ENCODE results near the gene DLG5. TPM values are rescaled to one million over a fixed set of nuclear protein-coding genes. Genes with fewer than 3 reads are reported as not detected.
"Not testable (repeated sequence)": the region's sequence is repeated elsewhere in the genome, so short reads cannot be mapped to it uniquely, and the experiment has no call there.

Gene DLG5
- total RNA-seq, 2 donors from 2014 or later = 1.3 to 4.6 TPM

DNA sequence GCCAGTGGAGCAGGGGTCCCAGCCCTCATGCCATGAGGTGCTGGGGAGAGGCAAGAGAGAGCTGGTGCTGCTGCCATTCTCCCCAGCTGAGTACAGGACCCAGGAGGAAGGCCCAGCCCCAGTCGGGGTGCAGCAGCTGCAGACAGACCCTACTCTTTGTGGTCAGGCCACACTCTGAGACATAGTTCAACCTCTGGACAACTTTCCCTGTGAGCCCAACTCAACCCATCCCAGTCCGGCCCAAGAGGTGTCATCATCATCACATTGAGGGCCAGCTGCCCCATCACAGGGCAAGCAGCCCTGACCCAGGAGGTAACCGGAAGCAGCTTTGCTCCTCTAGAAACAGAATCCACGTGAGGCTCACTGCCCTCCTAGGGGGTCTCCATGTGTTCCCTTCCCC lies 155.1 kb downstream of the DLG5 start:
- Mint-ChIP-seq H3K9me3 (peaks cover 8 to 12% of the 10 kb centered on the region in 2 donors), H3K27ac (no peak overlapping the region), H3K36me3 (peaks cover 4 to 10% of the 10 kb centered on the region in 2 donors)
- DNase-seq (ENCODE audit: low spot score in 2 of 2) (no peak), ATAC-seq (no peak)

DNA sequence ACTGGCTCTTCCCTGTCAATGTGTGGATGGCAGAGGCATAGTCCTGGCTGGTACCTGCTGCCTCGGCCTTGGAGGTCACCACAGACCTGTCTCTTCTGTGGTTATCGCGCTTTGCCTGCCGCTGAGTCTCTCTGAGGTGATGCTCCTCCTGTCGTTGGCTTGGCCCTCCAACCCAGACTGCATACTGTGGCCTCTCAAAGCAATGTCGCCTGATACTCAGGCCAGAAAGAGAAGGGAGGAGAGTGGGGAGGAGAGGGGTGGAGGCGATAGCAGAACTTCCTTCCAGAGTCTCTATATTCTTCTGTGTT lies 155.7 kb downstream of the DLG5 start:
- peaks cover 0 to 5% of the 10 kb centered on the region in 2 donors for H3K36me3 Mint-ChIP-seq
- H3K9me3 Mint-ChIP-seq = peaks cover 5 to 6% of the 10 kb centered on the region in 2 donors
- DNase-seq (ENCODE audit: low spot score in 2 of 2) (no peak), ATAC-seq (no peak)
- H3K27ac Mint-ChIP-seq = peak overlapping the region in 1 of 2 donors; percentile 15

DNA sequence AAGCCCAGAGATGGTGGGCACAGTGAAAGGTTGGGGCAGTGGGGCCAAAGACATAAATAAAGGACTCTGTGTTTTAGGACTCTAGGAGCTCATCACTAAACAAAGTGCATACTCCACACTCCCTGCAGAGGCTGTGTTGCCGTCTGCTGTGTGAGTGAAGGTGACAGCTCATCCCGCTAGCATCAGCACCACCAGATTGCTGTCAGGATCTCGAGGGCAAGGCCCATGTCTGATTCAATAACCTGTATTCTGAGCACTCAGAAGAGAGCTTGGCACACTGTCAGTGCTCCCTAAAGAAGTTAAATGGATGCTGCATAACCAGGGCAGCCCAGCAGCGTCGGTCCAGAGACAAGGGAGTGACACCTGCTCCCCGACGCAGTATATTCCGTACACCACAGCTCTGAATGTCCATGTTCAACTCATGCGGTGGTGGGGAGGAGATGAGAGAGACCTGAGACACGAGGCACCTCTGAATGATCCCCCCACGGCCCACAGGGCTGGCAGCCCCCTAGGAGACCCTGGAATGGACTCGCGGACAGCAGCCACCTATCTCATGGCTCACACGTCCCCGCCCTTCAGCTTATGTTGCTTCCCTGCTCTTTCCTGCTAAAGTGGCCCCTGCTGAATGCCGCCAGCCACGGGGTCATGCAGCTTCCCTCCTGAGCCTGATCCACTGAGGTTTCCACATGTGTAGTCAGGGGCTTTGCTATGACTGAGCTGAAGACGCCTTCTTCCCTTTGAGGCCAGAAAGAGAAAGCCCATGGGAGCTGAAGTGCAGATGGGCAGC lies 156.3 kb downstream of the DLG5 start:
- no peak for DNase-seq (ENCODE audit: low spot score in 2 of 2)
- H3K27ac Mint-ChIP-seq = no peak overlapping the region
- H3K9me3 Mint-ChIP-seq = peaks cover 0 to under 1% of the 10 kb centered on the region in 2 donors
- ATAC-seq = no peak
- no peaks in the 10 kb centered on the region for H3K36me3 Mint-ChIP-seq

DNA sequence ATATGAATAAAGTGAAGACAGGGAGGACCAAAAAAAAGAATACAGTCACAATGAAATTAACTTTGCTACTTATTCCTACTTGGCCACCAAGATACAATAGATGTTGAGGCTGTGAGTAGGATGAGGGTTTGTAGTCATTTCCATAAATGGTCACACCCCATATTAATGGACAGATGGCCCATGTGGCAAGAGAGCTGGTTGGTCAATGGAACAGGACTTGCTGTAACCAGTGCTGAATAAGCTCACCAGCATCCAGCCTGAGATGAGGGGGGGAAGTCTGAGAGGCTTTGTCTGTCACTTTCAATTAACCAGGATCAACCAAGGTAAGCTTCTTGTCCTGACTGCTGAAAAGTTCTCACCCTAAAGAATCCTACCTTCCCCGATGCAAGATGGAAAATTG lies 158.5 kb downstream of the DLG5 start:
- Mint-ChIP-seq H3K27ac (no peak overlapping the region), H3K9me3 (no peaks in the 10 kb centered on the region), H3K36me3 (no peaks in the 10 kb centered on the region)
- DNase-seq (ENCODE audit: low spot score in 2 of 2) = no peak
- ATAC-seq = no peak

DNA sequence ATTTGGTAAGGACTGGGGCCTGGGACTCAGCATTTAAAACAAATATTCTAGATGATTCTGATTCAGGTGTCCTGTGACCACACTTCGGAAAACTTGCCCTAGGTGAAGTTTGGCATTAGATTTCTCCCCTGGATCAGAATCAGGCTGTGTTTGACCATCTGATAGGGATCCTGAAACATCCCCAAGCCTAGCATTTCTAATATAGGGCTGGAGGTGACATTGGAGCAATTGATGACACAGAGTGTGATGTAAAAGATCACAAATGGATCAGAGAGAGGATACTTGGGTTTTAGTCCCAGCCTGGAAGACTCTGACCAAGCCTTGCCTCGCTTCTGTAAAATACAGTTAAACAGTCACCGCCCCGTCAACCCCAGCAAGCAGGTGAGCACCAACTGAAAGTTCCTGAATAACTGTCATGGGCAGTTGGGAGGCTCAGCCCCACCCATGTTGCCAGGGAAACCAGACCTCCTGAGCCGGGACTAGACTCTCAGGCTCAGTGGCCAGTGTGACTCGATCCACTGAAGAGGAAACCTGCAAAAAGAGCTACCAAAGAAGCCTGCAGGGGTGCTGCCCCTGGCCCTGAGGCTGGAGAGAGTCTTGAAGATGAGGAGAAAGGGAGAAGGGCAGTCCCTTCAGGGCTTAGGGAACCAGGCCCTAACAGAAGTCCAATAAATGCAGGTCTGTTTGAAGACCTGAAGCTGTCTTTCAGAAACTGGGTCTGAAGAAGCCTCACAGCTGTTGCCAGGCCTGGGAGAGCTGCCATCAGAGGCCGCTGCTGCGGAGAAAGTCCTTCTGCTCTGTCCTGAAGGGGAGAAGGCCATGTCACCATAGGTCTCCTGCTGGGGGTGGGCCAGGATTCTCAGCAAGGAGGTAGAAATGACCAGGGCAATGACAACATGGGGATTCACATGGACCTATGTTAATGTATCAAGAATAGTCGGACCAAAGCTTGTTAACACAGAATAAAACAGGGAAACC lies 162.8 kb downstream of the DLG5 start:
- ATAC-seq = no peak
- H3K36me3 Mint-ChIP-seq = no peaks in the 10 kb centered on the region
- DNase-seq (ENCODE audit: low spot score in 2 of 2) = no peak
- peak overlapping the region in 1 of 2 donors; percentile 81 for H3K27ac Mint-ChIP-seq
- no peaks in the 10 kb centered on the region for H3K9me3 Mint-ChIP-seq

DNA sequence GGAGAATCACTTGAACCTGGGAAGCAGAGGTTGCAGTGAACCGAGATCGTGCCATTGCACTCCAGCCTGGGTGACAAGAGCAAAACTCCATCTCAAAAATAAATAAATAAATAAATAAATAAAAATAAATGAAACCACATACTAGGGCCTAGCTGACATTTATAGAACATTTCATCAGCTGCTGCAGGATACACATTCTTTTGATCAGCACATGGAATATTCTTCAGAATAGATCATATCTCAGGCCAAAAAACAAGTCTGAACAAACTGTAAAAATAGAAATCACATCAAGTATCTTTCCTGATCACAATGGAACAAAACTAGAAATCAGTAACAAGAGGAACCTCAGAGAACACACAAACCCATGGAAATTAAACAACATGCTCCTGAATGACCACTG lies 168.1 kb downstream of the DLG5 start:
- not testable (repeated sequence) for DNase-seq (ENCODE audit: low spot score in 2 of 2); H3K36me3 Mint-ChIP-seq; ATAC-seq; H3K27ac Mint-ChIP-seq; H3K9me3 Mint-ChIP-seq

DNA sequence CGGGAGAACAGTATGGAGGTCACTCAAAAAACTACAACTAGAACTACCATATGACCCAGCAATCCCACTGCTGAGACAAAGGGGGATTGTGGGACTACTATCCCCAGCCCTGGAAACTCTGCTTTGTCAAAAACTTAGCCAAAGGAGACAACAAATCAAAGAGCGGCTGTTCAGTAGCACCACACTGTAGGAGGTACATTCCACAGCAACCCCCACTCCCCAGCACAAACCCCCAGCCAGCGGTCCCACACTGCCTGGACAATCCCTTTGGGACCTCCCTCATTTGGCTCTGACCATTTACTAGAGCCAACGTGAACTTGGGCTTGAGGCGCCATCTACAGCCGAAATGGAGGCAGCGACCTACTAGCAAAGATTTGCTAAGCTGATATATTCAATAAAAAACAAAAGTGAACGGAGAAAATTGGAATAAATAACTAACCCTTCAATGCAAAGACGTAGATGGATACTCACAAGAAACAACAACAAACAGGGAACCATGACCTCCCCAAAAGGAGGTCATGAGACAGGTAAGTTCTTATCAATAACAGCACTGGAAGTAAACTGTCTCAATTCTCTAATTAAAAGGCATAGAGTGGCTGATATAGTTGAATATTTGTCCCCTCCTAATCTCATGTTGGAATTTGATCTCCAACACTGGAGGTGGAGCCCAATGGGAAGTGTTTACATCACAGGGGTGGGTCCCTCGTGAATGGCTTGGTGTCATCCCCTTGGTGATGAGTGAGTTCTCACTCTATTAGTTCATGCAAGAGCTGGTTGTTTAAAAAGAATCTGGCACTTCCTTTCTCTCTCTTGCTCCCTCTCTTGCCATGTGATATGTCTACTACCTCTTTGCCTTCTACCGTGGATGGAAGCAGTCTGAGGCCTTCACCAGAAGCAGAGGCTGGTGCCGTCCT lies 170.0 kb downstream of the DLG5 start:
- ATAC-seq (peak in 1 of 2 donors; percentile 41), DNase-seq (ENCODE audit: low spot score in 2 of 2) (peak in 1 of 2 donors; percentile 7)
- no peaks in the 10 kb centered on the region for H3K36me3 Mint-ChIP-seq
- no peaks in the 10 kb centered on the region for H3K9me3 Mint-ChIP-seq
- H3K27ac Mint-ChIP-seq = no peak overlapping the region

DNA sequence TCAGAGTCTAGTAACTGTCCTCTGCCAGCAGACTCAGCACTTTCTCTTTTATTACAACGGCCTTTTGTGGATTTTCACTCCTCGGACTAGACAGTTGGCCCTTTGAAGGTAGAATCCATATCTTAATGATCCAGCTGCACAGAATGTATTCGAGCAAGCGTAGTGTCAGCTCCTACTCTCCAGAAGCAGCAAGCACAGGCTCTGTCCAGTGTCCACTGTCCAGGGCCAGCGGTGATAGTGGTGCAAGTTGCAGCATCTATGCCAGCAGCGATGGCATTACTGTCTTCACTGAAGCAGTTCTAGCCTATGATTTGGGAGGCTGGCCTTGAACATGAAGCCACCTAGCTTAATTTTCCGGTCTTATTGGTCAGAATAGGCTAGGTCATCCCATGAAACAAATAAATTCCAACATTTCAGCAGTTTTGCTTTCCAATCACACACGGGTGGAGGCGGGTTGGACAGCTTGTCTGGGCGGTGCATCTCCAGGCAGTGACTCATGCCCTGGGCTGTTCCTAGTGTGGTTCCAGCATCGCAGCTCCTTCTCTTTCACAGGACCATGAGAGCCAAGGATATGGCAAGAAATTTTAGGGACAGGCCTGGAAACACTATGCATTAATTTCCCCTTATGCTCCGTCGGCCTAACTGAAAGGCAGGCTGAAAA lies 180.4 kb downstream of the DLG5 start:
- Mint-ChIP-seq H3K36me3 (peaks cover 10 to 12% of the 10 kb centered on the region in 2 donors), H3K9me3 (peaks cover 10 to 11% of the 10 kb centered on the region in 2 donors), H3K27ac (no peak overlapping the region)
- no peak for ATAC-seq
- no peak for DNase-seq (ENCODE audit: low spot score in 2 of 2)

DNA sequence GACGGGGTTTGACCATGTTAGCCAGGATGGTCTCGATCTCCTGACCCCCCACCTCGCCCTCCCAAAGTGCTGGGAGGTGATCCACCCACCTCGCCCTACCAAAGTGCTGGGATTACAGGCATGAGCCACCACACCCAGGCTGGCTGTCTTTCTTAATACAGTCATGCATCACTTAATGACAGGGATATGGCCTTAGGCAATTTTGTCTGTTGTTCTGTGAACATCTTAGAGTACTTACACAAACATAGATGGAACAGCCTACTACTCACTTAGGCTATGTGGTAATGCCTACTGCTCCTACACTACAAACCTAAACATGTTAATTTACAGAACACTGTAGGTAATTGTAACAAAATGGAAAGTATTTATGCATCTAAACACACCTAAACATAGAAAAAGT lies 182.3 kb downstream of the DLG5 start:
- no peak for DNase-seq (ENCODE audit: low spot score in 2 of 2)
- Mint-ChIP-seq H3K9me3 (peaks cover 11 to 19% of the 10 kb centered on the region in 2 donors), H3K27ac (no peak overlapping the region), H3K36me3 (peaks cover 3 to 12% of the 10 kb centered on the region in 2 donors)
- no peak for ATAC-seq

DNA sequence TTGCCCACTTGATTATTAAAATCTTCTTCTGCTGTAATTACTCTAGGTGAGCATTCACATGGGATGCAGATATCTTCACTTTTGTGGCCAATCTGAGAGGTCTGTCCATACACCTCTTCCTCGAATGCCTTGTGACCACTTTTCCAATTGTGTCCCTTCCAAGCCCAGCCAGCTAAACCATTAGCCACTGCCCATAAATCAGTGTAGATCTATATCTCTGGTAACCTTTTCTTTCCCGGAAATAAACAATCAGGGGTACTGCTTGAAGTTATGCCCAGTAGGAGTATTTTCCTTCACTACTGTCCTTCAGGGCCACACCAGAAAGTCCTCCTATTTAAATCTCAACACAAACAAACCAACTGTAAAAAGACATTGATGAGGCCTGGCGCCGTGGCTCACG lies 184.4 kb downstream of the DLG5 start:
- Mint-ChIP-seq H3K9me3 (peaks cover 21 to 22% of the 10 kb centered on the region in 2 donors), H3K36me3 (peaks cover 0 to 15% of the 10 kb centered on the region in 2 donors), H3K27ac (no peak overlapping the region)
- DNase-seq (ENCODE audit: low spot score in 2 of 2) = no peak
- ATAC-seq = no peak

DNA sequence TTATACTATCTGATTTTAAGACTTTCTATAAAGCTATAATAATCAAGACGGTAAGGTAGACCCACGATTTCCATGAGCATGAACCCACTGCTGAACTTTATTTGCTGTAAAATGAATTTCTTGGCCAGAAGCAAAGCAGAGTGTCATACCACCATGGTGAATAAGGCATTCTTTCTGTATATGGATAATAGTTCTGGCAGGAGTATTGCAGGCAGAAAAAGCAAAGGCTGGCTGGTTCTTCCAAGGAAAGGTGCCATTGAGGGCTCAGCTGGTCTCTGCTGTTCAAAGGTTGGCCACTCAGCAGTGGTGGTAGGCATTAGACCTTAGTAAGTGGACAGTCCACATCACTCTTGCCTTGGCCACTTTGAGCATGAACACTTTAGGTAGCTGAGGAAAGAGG lies 184.8 kb downstream of the DLG5 start:
- no peak for ATAC-seq
- peaks cover 0 to 19% of the 10 kb centered on the region in 2 donors for H3K36me3 Mint-ChIP-seq
- H3K9me3 Mint-ChIP-seq = peaks cover 24% of the 10 kb centered on the region in 2 donors
- no peak for DNase-seq (ENCODE audit: low spot score in 2 of 2)
- no peak overlapping the region for H3K27ac Mint-ChIP-seq

Other genes with a start within 250 kb of the DLG5 start
- gene POLR3A, start 102.8 kb upstream of the DLG5 start, total RNA-seq = 10 to 100 TPM; 20.5 to 23.6 TPM
- 1,000 to 10,000 TPM; 1,685 to 1,956 TPM for gene RPS24, start 107.1 kb upstream of the DLG5 start, total RNA-seq